NCI-H2081 treated with DMSO at 0.1 percent for 48 hours (cell line): ENCODE results near the gene NEAT1.
"Not testable (repeated sequence)": the region's sequence is repeated elsewhere in the genome, so short reads cannot be mapped to it uniquely, and the experiment has no call there.

Experiments
- DNase-seq: peaks from one replicate; lab custom pipeline; 2025; lab: John Stamatoyannopoulos, UW

NEAT1 gene

GRCh38 chr11:65451301-65451700, 28.7 kb downstream of the NEAT1 start:
- DNase-seq: not testable (repeated sequence)

DNA sequence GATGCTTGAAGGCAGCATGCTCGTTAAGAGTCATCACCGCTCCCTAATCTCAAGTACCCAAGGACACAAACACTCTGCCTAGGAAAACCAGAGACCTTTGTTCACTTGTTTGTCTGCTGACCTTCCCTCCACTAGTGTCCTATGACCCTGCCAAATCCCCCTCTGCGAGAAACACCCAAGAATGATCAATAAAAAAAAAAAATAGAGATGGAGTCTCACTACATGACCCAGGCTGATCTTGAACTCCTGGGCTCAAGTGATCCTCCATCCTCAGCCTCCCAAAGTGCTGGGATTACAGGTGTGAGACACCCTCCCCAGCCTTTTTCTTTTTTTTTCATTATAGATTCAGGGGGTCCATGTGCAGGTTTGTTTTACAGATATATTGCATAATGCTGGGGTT, 29.7 kb downstream of the NEAT1 start:
- not testable (repeated sequence) for DNase-seq

DNA sequence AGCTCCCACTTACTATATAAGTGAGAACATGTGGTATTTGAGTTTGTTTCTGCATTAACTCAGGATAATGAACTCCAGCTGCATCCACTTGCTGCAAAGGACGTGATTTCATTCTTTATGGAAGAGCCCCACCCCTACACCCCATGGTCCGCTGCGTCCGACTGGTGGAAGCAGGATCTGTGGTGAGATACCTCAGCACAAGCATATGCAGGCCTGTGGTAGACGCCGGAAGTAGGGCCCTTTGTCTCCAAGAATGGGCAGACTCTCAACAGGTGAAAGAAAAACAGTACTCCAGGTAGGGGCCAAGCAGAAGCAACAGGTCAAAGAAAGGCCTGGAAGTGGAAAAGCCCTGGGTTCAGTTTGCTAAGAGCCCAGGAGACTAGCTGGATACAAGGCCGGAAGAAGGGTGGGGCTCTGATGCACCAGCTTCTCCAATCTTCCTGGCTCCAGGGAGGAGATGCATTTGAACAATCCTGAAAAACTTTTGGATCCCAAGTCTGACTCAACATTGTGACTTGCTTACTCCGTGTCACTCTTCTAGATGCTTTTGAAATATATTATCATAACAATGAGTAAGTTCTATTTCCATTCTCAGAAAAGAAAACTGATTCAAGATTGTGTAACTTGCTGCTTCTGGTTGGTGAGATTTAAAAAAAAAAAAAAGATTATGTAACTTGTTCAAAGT, 30.4 kb downstream of the NEAT1 start:
- no peak for DNase-seq

- no peak for DNase-seq
These were observed 31.7 kb downstream of the NEAT1 start for GRCh38 chr11:65454311-65454695.

DNA sequence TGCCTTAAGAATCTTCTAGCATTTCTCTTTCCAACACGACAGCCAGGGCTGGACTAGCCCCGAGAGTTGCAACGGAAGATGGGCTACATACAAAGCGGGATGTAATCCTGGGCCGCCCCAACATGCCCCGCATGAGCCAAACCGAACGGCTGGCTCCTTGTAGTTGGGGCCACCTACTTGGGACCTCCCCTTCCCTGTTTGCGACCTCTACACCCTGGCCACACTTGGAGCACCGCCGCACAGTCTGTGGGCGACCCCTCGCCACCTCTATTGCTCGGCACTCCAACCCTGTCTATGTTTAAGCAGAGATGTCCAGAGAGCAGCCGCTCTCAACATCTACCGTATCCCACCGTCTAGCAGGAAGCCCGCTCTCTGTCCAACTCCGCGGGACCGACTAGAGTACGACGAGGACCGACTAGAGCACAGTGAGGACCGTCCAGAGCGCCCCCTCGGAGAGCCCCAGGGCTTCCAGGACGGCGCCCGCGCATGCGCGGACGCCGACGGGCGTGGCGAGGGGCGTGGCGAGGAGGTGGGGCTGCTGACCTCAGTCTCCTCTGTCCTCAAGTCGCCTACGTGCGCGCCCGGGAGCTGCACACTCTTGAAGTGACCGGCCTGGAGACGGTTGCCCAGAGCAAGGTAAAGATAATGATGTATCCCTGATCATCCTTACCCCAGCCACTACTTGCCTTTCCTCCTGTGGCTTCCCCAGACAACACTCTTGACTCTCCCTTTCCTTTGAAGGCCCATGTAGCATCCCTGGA, 32.3 kb downstream of the NEAT1 start:
- DNase-seq: no peak

- DNase-seq: no peak
These were observed 33.8 kb downstream of the NEAT1 start for GRCh38 chr11:65456418-65456817.

GRCh38 chr11:65459552-65459951, 37.0 kb downstream of the NEAT1 start:
- DNase-seq: no peak

DNA sequence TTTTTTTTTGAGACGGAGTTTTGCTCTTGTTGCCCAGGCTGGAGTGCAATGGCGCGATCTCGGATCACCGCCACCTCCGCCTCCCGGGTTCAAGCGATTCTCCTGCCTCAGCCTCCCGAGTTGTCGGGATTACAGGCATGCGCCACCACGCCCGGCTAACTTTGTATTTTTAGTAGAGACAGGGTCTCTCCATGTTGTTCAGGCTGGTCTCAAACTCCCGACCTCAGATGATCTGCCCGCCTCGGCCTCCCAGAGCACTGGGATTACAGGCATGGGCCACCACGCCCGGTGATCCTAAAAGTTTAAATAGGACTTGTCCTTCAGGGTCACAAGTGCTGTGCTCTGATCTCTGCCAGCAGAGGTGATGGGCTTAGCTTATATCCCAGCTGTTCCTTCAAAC, 42.9 kb downstream of the NEAT1 start:
- not testable (repeated sequence) for DNase-seq

DNA sequence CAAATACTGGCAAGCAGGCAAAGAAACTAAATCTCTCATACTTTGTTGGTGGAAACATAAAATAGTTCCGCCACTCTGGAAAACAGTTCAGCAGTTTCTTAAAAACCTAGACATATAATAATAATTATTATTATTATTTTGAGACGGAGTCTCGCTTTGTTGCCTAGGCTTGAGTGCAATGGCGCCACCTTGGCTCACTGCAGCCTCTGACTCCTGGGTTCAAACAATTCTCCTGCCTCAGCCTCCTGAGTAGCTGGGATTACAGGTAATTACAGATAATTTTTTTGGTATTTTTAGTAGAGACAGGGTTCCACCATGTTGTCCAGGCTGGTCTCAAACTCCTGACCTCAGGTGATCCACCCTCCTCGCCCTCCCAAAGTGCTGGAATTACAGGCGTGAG, 44.7 kb downstream of the NEAT1 start:
- DNase-seq: not testable (repeated sequence)

DNA sequence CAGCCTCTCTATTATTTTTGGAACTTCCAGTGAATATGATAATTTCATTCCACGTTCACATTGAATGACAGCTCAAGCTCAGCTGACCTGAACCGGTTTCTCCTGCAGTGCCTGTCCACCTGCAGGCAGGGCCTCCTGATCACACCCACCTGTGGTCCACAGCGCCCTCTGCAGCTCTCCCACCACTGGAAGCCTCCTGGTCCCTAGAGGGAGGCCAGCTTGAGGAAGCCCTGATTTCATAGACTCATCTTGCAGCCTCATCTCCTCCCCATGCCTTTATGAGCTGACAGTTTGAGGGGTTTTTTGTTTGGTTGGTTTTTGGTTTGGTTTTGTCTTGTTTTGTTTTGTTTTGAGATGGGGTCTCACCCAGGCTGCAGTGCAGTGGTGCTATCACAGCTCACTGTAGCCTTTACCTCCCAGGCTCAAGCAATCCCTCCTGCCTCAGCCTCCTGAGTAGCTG, 46.3 kb downstream of the NEAT1 start:
- no peak for DNase-seq

GRCh38 chr11:65470433-65471049, 47.9 kb downstream of the NEAT1 start:
- no peak for DNase-seq

DNA sequence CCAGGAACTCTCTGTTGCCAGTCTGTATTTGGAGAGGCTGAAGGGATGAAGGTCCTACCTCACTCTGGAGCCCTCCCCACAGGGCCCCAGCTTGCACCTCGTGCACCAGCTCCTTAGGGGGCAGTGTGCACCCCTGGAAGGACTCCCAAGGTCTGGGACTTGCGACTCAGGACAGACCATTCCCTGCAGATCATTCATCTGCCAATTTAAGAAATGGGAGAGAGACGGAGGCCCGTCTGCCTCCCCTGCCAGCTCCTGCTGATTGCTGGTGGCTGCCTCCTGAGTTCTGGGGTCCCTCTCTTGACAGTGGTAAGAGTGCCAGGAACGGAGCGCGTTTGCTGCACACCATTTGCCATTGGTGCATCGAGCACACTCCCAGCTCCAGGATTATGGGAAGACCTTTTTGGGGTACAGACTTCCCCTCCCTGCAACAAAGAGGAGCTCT, 48.9 kb downstream of the NEAT1 start:
- no peak for DNase-seq

DNA sequence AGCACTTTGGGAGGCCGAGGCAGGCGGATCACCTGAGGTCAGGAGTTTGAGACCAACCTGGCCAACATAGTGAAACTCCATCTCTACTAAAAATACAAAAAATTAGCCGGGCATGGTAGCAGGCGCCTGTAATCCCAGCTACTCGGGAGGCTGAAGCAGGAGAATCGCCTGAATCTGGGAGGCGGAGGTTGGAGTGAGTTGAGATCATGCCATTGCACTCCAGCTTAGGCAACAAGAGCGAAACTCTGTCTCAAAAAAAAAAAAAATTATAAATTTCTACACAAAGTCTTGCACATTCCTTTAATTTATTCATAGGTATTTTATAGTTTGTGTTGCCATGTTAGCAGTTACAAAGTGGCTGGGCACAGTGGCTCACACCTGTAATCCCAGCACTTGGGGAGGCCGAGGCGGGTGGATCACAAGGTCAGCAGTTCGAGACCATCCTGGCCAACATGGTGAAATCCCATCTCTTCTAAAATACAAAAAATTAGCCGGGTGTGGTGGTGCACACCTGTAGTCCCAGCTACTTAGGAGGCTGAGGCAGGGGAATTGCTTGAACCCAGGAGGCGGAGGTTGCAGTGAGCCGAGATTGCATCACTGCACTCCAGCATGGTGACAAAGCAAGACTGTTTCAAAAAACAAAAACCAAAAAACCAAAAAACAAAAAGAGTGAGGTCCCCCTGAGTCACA, 50.1 kb downstream of the NEAT1 start:
- DNase-seq: not testable (repeated sequence)

DNA sequence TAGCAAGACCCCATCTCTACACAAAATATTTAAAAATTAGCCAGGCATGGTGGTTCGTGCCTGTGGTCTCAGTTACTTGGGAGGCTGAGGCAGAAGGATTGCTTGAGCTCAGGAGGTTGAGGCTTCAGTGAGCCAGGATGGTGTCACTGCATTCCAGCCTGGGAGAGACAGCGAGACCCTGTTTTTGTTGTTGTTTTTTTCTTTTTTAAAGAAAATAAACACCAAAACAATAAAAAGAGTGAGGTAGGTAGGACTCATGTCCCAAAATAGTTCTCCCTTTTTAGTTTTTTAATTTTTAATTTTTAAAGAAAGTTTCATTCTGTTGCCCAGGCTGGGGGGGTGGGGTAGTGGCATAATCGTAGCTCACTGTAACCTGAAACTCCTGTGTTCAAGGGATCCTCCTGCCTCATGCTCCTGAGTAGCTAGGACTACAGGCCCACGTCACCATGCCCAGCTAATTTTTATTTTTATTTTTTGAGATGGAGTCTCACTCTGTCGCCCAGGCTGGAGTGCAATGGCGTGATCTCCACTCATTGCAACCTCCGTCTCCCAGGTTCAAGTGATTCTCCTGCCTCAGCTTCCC, 50.8 kb downstream of the NEAT1 start:
- no peak for DNase-seq

- DNase-seq: no peak
These were observed 52.3 kb downstream of the NEAT1 start for GRCh38 chr11:65474864-65475263.

DNA sequence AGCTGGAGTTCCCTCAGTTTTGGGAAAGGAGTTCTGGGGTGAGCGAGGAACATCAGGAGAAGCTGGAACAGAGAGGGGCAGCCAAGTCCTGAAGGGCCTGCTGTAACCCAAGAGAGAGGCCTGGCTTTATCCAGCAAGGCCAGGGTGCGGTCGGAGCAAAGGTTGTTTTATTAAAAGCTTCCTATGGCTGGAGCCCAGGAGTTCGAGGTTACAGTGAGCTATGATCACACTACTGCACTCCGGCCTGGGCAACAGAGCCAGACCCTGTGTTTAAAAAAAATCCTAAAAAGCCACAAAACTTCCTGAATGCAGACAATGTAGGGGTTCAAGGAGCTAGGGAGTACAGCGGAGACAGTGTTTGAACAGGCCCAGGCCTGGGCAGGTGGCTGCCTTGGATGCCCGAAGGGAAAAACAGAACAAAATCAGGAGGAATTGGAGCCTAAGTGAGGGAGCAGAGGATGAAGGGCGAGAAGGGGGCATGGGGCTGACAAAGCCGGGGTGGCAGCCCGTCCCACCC, 54.1 kb downstream of the NEAT1 start:
- DNase-seq: no peak

DNA sequence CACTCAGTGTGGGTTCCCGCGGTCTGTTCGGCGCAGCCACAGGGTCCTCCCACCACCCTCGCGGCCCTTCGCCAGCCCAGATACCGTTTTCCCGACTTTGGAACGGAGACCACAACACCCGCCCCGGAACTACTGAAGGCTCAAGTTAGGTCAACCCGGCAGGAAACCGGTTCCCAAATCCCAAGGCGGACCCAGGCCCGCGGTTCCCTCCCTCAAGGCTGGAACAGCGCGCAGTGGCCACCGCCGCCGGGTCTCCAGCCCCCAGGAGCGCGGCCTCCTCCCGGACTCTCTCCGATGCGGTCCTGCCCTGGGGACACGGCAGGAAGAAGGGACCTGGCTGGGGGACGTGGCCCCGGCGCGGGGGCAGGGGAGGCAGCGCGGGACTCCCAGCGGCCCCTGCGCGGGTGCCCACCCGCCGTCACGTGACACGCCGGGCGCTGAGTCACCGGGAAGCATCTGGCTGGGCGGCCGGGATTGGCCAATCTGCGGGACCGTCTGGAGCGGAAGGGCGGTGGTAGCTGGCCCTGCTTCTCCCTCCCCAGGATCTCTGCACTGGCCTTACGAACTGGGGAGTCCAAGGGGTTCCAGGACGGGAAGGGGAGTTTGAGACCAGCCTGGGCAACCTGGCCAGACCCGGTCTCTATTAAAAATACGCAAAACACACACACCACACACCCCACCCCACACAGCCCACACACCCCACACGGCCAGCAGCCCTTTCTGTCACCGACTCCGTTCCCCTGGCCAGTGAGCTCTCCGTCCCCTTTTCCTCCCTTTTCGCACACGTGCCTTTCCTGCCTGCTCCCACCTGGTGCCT, 54.8 kb downstream of the NEAT1 start:
- peak; percentile 63 for DNase-seq

GRCh38 chr11:65478388-65479183, 56.0 kb downstream of the NEAT1 start:
- no peak for DNase-seq

GRCh38 chr11:65479184-65480145, 56.9 kb downstream of the NEAT1 start:
- DNase-seq: no peak
